Calu3 (cell line): ENCODE measurements around the gene DGCR2. TPM values are rescaled to one million over a fixed set of nuclear protein-coding genes. Genes with fewer than 3 reads are reported as not detected.

Source experiments
- BruUV-seq: library from RNA; stranded (reverse); fragments of 400-500 nt; replicated peaks from 2 replicates; lab custom pipeline; 2021; lab: Mats Ljungman, UMichigan
- CTCF ChIA-PET: fragments of 300-600 bp; sonication (Branson Sonifier 250); formaldehyde crosslinking; loops from one replicate; lab custom pipeline; 2022; ENCODE audit warnings: antibody characterized with exemption; lab: Charles Lee
- DNase-seq: peaks from one replicate; pipeline ENCODE4 v3.0.0; 2022
- H3K27ac Mint-ChIP-seq: one replicate; pipeline ENCODE4 v1.8.0; 2022; ENCODE audit warnings: mixed read lengths; ENCODE audit not compliant: unreplicated experiment
- H3K27me3 Mint-ChIP-seq: one replicate; pipeline ENCODE4 v1.8.0; 2022; ENCODE audit warnings: mixed read lengths; ENCODE audit not compliant: unreplicated experiment
- H3K36me3 Mint-ChIP-seq: one replicate; pipeline ENCODE4 v1.8.0; 2022; ENCODE audit warnings: mild to moderate bottlenecking, moderate library complexity, mixed read lengths; ENCODE audit not compliant: insufficient read depth, unreplicated experiment
- H3K4me1 Mint-ChIP-seq: one replicate; pipeline ENCODE4 v1.8.0; 2022; ENCODE audit warnings: mild to moderate bottlenecking, low read depth, mixed read lengths; ENCODE audit not compliant: unreplicated experiment
- H3K4me3 Mint-ChIP-seq: one replicate; pipeline ENCODE4 v1.8.0; 2022; ENCODE audit warnings: mild to moderate bottlenecking, low read depth, moderate library complexity, mixed read lengths; ENCODE audit not compliant: unreplicated experiment
- H3K9me3 Mint-ChIP-seq: one replicate; pipeline ENCODE4 v1.8.0; 2022; ENCODE audit warnings: low read depth, mixed read lengths; ENCODE audit not compliant: unreplicated experiment
- intact Hi-C: fragments of 100-400 bp; cut with micrococcal nuclease; formaldehyde crosslinking; loops from one replicate; pipeline ENCODE4 v1.10.0; 2022; ENCODE audit not compliant: unreplicated experiment
- total RNA-seq: library from RNA; stranded (reverse); gene quantifications from 2 replicates; pipeline ENCODE4 v1.2.3, GENCODE V29; 2022
- TF ChIP-seq, protein P1 (sequence below): fragments of 200-600 bp; IDR thresholded peaks from one replicate; pipeline ENCODE4 v1.8.0; 2022; ENCODE audit warnings: antibody characterized with exemption; ENCODE audit not compliant: unreplicated experiment

DGCR2 gene
- total RNA-seq, 1 experiment from 2014 or later, result 76.4 TPM

- CTCF ChIA-PET, result no interaction called here
- no peak overlapping the region for H3K4me3 Mint-ChIP-seq
- no TSS peak for BruUV-seq
- H3K27ac Mint-ChIP-seq, result no peak overlapping the region
- intact Hi-C loops, result no loop called here
- no peak for DNase-seq
- TF ChIP-seq, protein P1, sequence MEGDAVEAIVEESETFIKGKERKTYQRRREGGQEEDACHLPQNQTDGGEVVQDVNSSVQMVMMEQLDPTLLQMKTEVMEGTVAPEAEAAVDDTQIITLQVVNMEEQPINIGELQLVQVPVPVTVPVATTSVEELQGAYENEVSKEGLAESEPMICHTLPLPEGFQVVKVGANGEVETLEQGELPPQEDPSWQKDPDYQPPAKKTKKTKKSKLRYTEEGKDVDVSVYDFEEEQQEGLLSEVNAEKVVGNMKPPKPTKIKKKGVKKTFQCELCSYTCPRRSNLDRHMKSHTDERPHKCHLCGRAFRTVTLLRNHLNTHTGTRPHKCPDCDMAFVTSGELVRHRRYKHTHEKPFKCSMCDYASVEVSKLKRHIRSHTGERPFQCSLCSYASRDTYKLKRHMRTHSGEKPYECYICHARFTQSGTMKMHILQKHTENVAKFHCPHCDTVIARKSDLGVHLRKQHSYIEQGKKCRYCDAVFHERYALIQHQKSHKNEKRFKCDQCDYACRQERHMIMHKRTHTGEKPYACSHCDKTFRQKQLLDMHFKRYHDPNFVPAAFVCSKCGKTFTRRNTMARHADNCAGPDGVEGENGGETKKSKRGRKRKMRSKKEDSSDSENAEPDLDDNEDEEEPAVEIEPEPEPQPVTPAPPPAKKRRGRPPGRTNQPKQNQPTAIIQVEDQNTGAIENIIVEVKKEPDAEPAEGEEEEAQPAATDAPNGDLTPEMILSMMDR, result no peak
- H3K36me3 Mint-ChIP-seq, result peaks cover 13% of the 10 kb centered on the region
- H3K4me1 Mint-ChIP-seq, result no peaks in the 10 kb centered on the region
- H3K27me3 Mint-ChIP-seq, result no peaks in the 10 kb centered on the region
- no peaks in the 10 kb centered on the region for H3K9me3 Mint-ChIP-seq
Observed at GRCh38 chr22:19065929-19066328, 56.3 kb downstream of the DGCR2 start.

DNA sequence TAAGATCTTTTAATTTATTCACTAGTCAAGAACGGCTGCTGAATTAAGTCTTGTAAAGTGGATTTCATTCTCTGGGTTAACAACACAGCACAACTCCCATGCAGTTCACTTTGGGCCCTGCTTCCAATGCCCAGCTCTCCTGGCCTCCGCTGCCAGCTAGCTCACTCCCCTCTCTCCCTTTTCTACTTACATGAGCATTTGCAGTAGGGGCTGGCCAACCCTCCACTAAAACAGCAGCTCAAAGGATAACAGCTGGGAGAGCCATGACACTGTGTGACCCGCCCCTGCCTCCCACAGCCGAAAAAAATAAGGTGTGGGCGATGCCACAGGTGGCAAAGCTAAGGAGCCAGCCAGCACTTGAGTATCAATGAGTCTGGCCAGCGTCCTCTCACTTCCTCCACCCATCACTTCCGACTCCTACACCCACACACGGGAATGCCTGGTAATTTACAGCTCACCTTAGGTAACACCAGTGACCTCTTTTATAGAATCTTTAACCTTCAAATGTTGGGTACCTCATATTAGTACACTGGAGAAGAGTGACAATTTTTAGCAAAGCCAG, 56.8 kb downstream of the DGCR2 start:
- no peak overlapping the region for H3K27ac Mint-ChIP-seq
- DNase-seq, result no peak
- no TSS peak for BruUV-seq
- peaks cover 11% of the 10 kb centered on the region for H3K36me3 Mint-ChIP-seq
- intact Hi-C loops, result no loop called here
- no peaks in the 10 kb centered on the region for H3K27me3 Mint-ChIP-seq
- H3K9me3 Mint-ChIP-seq, result no peaks in the 10 kb centered on the region
- CTCF ChIA-PET, result interaction anchor here (0.6 kb wide), 1 partner anchor 247 kb away, joined by 5 read pairs; no protein-coding TSS in a partner anchor
- TF ChIP-seq, protein P1, result no peak
- no peaks in the 10 kb centered on the region for H3K4me1 Mint-ChIP-seq
- no peak overlapping the region for H3K4me3 Mint-ChIP-seq

- TF ChIP-seq, protein P1, result no peak
- intact Hi-C loops, result no loop called here
- DNase-seq, result no peak
- H3K4me1 Mint-ChIP-seq, result no peaks in the 10 kb centered on the region
- CTCF ChIA-PET, result interaction anchor here (0.6 kb wide), 2 partner anchors 15 to 248 kb away, joined by 3 to 5 read pairs; no protein-coding TSS in a partner anchor
- no peak overlapping the region for H3K27ac Mint-ChIP-seq
- no peaks in the 10 kb centered on the region for H3K9me3 Mint-ChIP-seq
- H3K4me3 Mint-ChIP-seq, result no peak overlapping the region
- BruUV-seq, result no TSS peak
- peaks cover 15% of the 10 kb centered on the region for H3K36me3 Mint-ChIP-seq
- no peaks in the 10 kb centered on the region for H3K27me3 Mint-ChIP-seq
Observed at GRCh38 chr22:19064354-19065054, 57.7 kb downstream of the DGCR2 start.

GRCh38 chr22:19063581-19064353, 58.4 kb downstream of the DGCR2 start:
- Mint-ChIP-seq H3K4me1 (no peaks in the 10 kb centered on the region), H3K27me3 (no peaks in the 10 kb centered on the region), H3K4me3 (no peak overlapping the region), H3K36me3 (peaks cover 18% of the 10 kb centered on the region), H3K27ac (no peak overlapping the region), H3K9me3 (no peaks in the 10 kb centered on the region)
- CTCF ChIA-PET, result interaction anchor here (0.6 kb wide), 1 partner anchor 14 kb away, joined by 3 read pairs; no protein-coding TSS in a partner anchor
- DNase-seq, result no peak
- BruUV-seq, result no TSS peak
- intact Hi-C loops, result no loop called here
- TF ChIP-seq, protein P1, result no peak
